Vagina (tissue), 2 donors: ENCODE measurements around the gene CHRNA5.

ENCODE experiments used
- POLR2A ChIP-seq, 2 donors: fragments of 450-650 bp; IDR thresholded peaks; one replicate each; pipeline ENCODE4 v1.6.1; 2017; ENCODE audit warnings: antibody characterized with exemption in 2 of 2, mild to moderate bottlenecking in 2 of 2, moderate library complexity in 2 of 2
- TF ChIP-seq, protein P1 (sequence below), 3 experiments: fragments of 450-650 bp in 2 of 3; fragments of 200-600 bp in 1 of 3; sonication (generic) in 1 of 3; IDR thresholded peaks; one replicate each; pipeline ENCODE4 v1.5.1; 2017 to 2019; ENCODE audit warnings: antibody characterized with exemption in 3 of 3, mild to moderate bottlenecking in 2 of 3, moderate library complexity in 2 of 3

DNA sequence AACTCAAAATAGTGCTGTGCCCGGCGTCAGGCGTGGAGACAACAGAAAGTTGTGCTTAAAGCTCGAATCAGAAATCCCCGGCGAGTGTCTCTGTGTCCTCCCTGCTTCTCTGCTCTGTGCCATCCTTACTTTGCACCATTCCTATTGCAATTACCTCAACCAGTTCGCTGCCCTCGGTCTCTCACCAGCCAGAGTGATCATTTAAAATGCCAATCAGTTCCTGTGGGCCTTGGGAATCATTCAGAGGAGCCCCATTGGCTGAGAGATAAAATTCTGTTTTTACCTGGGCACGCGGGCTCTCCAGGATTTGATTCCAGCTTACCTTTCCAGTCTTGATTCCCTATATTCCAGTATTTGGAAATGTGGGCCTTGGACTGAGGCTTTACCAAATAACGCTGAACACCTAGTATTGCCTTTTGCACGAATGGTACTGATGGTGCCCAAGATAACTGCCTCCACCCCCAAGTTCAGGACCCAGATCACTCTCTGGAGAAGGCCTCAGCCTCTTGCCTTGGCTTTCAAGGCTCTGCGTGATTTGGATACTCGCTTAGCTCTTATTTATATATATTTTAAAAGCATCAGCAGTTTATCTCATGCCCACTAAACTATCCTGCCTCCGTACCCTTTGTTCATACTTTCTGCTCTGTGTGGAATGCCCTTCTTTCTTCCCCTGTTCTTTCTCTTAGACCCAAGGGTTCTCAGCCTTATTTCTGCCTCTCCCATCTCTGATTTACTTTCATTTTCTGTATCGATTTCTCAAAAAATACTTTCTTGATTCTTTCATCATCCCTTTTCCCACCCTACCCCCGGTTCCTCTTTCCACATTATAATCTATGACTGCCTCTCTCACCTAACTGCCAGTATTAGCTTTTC is 24.2 kb upstream of the CHRNA5 start:
- TF ChIP-seq, protein P1, sequence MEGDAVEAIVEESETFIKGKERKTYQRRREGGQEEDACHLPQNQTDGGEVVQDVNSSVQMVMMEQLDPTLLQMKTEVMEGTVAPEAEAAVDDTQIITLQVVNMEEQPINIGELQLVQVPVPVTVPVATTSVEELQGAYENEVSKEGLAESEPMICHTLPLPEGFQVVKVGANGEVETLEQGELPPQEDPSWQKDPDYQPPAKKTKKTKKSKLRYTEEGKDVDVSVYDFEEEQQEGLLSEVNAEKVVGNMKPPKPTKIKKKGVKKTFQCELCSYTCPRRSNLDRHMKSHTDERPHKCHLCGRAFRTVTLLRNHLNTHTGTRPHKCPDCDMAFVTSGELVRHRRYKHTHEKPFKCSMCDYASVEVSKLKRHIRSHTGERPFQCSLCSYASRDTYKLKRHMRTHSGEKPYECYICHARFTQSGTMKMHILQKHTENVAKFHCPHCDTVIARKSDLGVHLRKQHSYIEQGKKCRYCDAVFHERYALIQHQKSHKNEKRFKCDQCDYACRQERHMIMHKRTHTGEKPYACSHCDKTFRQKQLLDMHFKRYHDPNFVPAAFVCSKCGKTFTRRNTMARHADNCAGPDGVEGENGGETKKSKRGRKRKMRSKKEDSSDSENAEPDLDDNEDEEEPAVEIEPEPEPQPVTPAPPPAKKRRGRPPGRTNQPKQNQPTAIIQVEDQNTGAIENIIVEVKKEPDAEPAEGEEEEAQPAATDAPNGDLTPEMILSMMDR (IDR thresholded peaks at IDR 0.05), result no peak
- TF ChIP-seq POLR2A (IDR thresholded peaks at IDR 0.05), result no peak
